HepG2 (cell line): ENCODE results near the gene ATP6V0A1. TPM values are rescaled to one million over a fixed set of nuclear protein-coding genes. Genes with fewer than 3 reads are reported as not detected.

Source experiments
- CBX5 ChIP-seq: sonication (generic); formaldehyde crosslinking; IDR thresholded peaks from 2 replicates; pipeline ENCODE4 v1.4.0; 2020; ENCODE audit warnings: missing genetic modification reagents, borderline replicate concordance
- EP300 ChIP-seq, 3 experiments: sonication (generic) in 1 of 3; formaldehyde crosslinking in 1 of 3; IDR thresholded peaks; 2 replicates each; pipeline versions ENCODE4 v1.5.1 to v1.6.1; 2011 to 2020; ENCODE audit warnings: low read depth in 2 of 3, low read length in 2 of 3, borderline replicate concordance in 1 of 3, improper control_type of control experiment in 1 of 3, mild to moderate bottlenecking in 1 of 3, missing genetic modification reagents in 1 of 3, moderate library complexity in 1 of 3
- KAT8 ChIP-seq: IDR thresholded peaks from 2 replicates; pipeline ENCODE4 v1.6.1; 2016; ENCODE audit warnings: missing genetic modification reagents, missing compliant biosample characterization
- KLF12 ChIP-seq: sonication (generic); formaldehyde crosslinking; IDR thresholded peaks from 2 replicates; pipeline ENCODE4 v1.4.0; 2020; ENCODE audit warnings: missing genetic modification reagents, borderline replicate concordance
- MXI1 ChIP-seq: IDR thresholded peaks from 3 replicates; pipeline ENCODE4 v1.6.1; 2012; ENCODE audit warnings: low read depth, low read length, inconsistent platforms, borderline replicate concordance
- NFKB2 ChIP-seq: sonication (generic); formaldehyde crosslinking; IDR thresholded peaks from 2 replicates; pipeline ENCODE4 v1.4.0; 2020; ENCODE audit warnings: missing genetic modification reagents, borderline replicate concordance
- PITX1 ChIP-seq: sonication (generic); formaldehyde crosslinking; IDR thresholded peaks from 2 replicates; pipeline ENCODE4 v1.5.1; 2020; ENCODE audit warnings: mild to moderate bottlenecking, missing genetic modification reagents
- RXRA ChIP-seq: sonication (generic); formaldehyde crosslinking; IDR thresholded peaks from 2 replicates; pipeline ENCODE4 v1.5.1; 2020; ENCODE audit warnings: missing genetic modification reagents
- TEAD2 ChIP-seq: sonication (generic); formaldehyde crosslinking; IDR thresholded peaks from 2 replicates; pipeline ENCODE4 v1.9.0; 2021; ENCODE audit warnings: missing genetic modification reagents
- ZNF264 ChIP-seq: sonication (generic); formaldehyde crosslinking; IDR thresholded peaks from 2 replicates; pipeline ENCODE4 v1.4.0; 2020; ENCODE audit warnings: missing genetic modification reagents
- ZNF569 ChIP-seq: sonication (generic); formaldehyde crosslinking; IDR thresholded peaks from 2 replicates; pipeline ENCODE4 v1.5.0; 2020; ENCODE audit warnings: mild to moderate bottlenecking, missing genetic modification reagents, moderate library complexity, borderline replicate concordance
- ZNF772 ChIP-seq: sonication (generic); formaldehyde crosslinking; IDR thresholded peaks from 2 replicates; pipeline ENCODE4 v1.5.0; 2020; ENCODE audit warnings: mild to moderate bottlenecking, missing genetic modification reagents
- polyA plus RNA-seq, 8 experiments: library from polyadenylated mRNA; depleted of rRNA in 3 of 8; stranded (reverse) in 7 of 8; unstranded in 1 of 8; fragments of >200 nt; fragmentation: Illumina TruSeq in 4 of 8; extraction: Trizol in 4 of 8; gene quantifications; 2 replicates each; pipeline versions ENCODE4 v1.2.1 to v1.2.3, GENCODE V29; 2011 to 2016; ENCODE audit warnings: low read depth in 4 of 8, missing spikeins in 1 of 8, mixed read lengths in 1 of 8; ENCODE audit not compliant: insufficient read depth in 1 of 8
- total RNA-seq, 5 experiments: library from RNA; depleted of rRNA; stranded (reverse); fragments of >200 nt; fragmentation: Illumina TruSeq; extraction: Trizol; gene quantifications; 2 replicates each; pipeline ENCODE4 v1.2.3, GENCODE V29; 2016; ENCODE audit warnings: low read depth in 1 of 5
- TF ChIP-seq, protein P1 (sequence below): IDR thresholded peaks from 2 replicates; pipeline ENCODE4 v1.6.1; 2018; ENCODE audit warnings: missing genetic modification reagents, mild to moderate bottlenecking, missing compliant biosample characterization
- TF ChIP-seq, protein P2 (sequence below): sonication (generic); formaldehyde crosslinking; IDR thresholded peaks from 2 replicates; pipeline ENCODE4 v1.8.0; 2022; ENCODE audit warnings: mild to moderate bottlenecking, missing genetic modification reagents
- TF ChIP-seq, protein P3 (sequence below): IDR thresholded peaks from 2 replicates; pipeline ENCODE4 v1.6.1; 2016; ENCODE audit warnings: low read depth, missing genetic modification reagents, missing compliant biosample characterization
- TF ChIP-seq, protein P4 (sequence below): sonication (generic); formaldehyde crosslinking; IDR thresholded peaks from 2 replicates; pipeline ENCODE4 v1.4.0; 2020; ENCODE audit warnings: low read depth, mild to moderate bottlenecking, missing genetic modification reagents
- TF ChIP-seq, protein P5 (sequence below): sonication (generic); formaldehyde crosslinking; IDR thresholded peaks from 2 replicates; pipeline ENCODE4 v1.4.0; 2020; ENCODE audit warnings: missing genetic modification reagents

ATP6V0A1 gene
- total and polyA plus RNA-seq, 2 of the 13 experiments (the other 11 are each of a cell fraction or from before 2014, with no cell fraction given), result 27.9 to 54.1 TPM

DNA sequence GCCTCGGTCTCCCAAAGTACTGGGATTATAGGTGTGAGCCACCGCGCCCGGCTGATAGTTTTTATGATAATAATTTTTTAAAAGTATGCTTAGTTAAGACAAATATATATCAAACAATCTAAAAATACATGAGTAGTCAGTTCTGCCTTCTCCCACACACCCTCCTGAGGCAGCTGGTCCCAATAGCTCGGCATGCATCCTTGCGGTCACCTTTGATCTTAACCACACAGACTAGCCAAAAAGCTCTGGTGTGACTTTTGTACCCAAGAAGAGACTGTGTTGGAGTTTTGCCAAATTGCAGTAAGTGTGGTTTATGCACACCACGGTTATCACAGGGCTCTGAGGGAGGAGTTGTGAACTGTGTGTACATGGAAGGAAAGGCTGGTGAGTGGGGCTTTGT is 25.6 kb downstream of the ATP6V0A1 start (continued):
- TF ChIP-seq, protein P1, sequence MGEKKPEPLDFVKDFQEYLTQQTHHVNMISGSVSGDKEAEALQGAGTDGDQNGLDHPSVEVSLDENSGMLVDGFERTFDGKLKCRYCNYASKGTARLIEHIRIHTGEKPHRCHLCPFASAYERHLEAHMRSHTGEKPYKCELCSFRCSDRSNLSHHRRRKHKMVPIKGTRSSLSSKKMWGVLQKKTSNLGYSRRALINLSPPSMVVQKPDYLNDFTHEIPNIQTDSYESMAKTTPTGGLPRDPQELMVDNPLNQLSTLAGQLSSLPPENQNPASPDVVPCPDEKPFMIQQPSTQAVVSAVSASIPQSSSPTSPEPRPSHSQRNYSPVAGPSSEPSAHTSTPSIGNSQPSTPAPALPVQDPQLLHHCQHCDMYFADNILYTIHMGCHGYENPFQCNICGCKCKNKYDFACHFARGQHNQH (CRISPR knock-in tag), result peak; percentile 59; the same call in 1 of the 2 replicates
- TF ChIP-seq, protein P2, sequence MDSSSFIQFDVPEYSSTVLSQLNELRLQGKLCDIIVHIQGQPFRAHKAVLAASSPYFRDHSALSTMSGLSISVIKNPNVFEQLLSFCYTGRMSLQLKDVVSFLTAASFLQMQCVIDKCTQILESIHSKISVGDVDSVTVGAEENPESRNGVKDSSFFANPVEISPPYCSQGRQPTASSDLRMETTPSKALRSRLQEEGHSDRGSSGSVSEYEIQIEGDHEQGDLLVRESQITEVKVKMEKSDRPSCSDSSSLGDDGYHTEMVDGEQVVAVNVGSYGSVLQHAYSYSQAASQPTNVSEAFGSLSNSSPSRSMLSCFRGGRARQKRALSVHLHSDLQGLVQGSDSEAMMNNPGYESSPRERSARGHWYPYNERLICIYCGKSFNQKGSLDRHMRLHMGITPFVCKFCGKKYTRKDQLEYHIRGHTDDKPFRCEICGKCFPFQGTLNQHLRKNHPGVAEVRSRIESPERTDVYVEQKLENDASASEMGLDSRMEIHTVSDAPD, result peak; percentile 100
- TF ChIP-seq EP300 (IDR thresholded peaks at IDR 0.05; ENCODE audit: low read depth in 2 of 2, low read length in 2 of 2) (peak; percentile 6 to 88; a peak in 2 of 4 replicates), EP300 (CRISPR knock-in tag; IDR thresholded peaks at IDR 0.05; ENCODE audit: borderline replicate concordance) (peak; percentile 64; the same call in 1 of the 2 replicates), ZNF264 (CRISPR knock-in tag) (0 out of 2 replicates have a peak, but pooled peaks have one; percentile 52), RXRA (CRISPR knock-in tag) (peak; percentile 44; the same call in 1 of the 2 replicates), NFKB2 (CRISPR knock-in tag) (no peak), ZNF772 (CRISPR knock-in tag) (peak; percentile 53; the same call in 1 of the 2 replicates), TEAD2 (no peak), MXI1 (peak; percentile 59; the same call in 1 of the 3 replicates), CBX5 (peak; percentile 73; the same call in 1 of the 2 replicates), ZNF569 (CRISPR knock-in tag) (no peak), KAT8 (peak; percentile 76), KLF12 (0 out of 2 replicates have a peak, but pooled peaks have one; percentile 65), PITX1 (CRISPR knock-in tag) (peak; percentile 74; the same call in 1 of the 2 replicates)
- TF ChIP-seq, protein P3, sequence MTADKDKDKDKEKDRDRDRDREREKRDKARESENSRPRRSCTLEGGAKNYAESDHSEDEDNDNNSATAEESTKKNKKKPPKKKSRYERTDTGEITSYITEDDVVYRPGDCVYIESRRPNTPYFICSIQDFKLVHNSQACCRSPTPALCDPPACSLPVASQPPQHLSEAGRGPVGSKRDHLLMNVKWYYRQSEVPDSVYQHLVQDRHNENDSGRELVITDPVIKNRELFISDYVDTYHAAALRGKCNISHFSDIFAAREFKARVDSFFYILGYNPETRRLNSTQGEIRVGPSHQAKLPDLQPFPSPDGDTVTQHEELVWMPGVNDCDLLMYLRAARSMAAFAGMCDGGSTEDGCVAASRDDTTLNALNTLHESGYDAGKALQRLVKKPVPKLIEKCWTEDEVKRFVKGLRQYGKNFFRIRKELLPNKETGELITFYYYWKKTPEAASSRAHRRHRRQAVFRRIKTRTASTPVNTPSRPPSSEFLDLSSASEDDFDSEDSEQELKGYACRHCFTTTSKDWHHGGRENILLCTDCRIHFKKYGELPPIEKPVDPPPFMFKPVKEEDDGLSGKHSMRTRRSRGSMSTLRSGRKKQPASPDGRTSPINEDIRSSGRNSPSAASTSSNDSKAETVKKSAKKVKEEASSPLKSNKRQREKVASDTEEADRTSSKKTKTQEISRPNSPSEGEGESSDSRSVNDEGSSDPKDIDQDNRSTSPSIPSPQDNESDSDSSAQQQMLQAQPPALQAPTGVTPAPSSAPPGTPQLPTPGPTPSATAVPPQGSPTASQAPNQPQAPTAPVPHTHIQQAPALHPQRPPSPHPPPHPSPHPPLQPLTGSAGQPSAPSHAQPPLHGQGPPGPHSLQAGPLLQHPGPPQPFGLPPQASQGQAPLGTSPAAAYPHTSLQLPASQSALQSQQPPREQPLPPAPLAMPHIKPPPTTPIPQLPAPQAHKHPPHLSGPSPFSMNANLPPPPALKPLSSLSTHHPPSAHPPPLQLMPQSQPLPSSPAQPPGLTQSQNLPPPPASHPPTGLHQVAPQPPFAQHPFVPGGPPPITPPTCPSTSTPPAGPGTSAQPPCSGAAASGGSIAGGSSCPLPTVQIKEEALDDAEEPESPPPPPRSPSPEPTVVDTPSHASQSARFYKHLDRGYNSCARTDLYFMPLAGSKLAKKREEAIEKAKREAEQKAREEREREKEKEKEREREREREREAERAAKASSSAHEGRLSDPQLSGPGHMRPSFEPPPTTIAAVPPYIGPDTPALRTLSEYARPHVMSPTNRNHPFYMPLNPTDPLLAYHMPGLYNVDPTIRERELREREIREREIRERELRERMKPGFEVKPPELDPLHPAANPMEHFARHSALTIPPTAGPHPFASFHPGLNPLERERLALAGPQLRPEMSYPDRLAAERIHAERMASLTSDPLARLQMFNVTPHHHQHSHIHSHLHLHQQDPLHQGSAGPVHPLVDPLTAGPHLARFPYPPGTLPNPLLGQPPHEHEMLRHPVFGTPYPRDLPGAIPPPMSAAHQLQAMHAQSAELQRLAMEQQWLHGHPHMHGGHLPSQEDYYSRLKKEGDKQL (CRISPR knock-in tag), result 0 out of 2 replicates have a peak, but pooled peaks have one; percentile 63
- TF ChIP-seq, protein P4, sequence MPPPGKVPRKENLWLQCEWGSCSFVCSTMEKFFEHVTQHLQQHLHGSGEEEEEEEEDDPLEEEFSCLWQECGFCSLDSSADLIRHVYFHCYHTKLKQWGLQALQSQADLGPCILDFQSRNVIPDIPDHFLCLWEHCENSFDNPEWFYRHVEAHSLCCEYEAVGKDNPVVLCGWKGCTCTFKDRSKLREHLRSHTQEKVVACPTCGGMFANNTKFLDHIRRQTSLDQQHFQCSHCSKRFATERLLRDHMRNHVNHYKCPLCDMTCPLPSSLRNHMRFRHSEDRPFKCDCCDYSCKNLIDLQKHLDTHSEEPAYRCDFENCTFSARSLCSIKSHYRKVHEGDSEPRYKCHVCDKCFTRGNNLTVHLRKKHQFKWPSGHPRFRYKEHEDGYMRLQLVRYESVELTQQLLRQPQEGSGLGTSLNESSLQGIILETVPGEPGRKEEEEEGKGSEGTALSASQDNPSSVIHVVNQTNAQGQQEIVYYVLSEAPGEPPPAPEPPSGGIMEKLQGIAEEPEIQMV (CRISPR knock-in tag), result no peak
- TF ChIP-seq, protein P5, sequence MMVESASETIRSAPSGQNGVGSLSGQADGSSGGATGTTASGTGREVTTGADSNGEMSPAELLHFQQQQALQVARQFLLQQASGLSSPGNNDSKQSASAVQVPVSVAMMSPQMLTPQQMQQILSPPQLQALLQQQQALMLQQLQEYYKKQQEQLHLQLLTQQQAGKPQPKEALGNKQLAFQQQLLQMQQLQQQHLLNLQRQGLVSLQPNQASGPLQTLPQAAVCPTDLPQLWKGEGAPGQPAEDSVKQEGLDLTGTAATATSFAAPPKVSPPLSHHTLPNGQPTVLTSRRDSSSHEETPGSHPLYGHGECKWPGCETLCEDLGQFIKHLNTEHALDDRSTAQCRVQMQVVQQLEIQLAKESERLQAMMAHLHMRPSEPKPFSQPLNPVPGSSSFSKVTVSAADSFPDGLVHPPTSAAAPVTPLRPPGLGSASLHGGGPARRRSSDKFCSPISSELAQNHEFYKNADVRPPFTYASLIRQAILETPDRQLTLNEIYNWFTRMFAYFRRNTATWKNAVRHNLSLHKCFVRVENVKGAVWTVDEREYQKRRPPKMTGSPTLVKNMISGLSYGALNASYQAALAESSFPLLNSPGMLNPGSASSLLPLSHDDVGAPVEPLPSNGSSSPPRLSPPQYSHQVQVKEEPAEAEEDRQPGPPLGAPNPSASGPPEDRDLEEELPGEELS (CRISPR knock-in tag), result peak; percentile 88
